Ectodermal cell (in vitro differentiated cells): Measurements from ENCODE around the gene BCL11A. TPM values are rescaled to one million over a fixed set of nuclear protein-coding genes. Genes with fewer than 3 reads are reported as not detected.

ENCODE experiments used
- H3K27ac ChIP-seq: 2 replicates; pipeline ENCODE4 v1.7.0; 2013; ENCODE audit warnings: mild to moderate bottlenecking, low read depth, low read length; ENCODE audit not compliant: insufficient read depth, poor library complexity, severe bottlenecking
- H3K27me3 ChIP-seq: 2 replicates; pipeline ENCODE4 v1.7.0; 2013; ENCODE audit warnings: mild to moderate bottlenecking, low read length; ENCODE audit not compliant: insufficient read depth, control insufficient read depth, poor library complexity, severe bottlenecking
- H3K36me3 ChIP-seq: one replicate; pipeline ENCODE4 v1.7.0; 2013; ENCODE audit warnings: low read length; ENCODE audit not compliant: control insufficient read depth, insufficient read depth
- H3K4me1 ChIP-seq: one replicate; pipeline ENCODE4 v1.7.0; 2013; ENCODE audit warnings: low read length; ENCODE audit not compliant: control insufficient read depth, insufficient read depth
- H3K4me3 ChIP-seq: 2 replicates; pipeline ENCODE4 v1.7.0; 2013; ENCODE audit warnings: low read depth, low read length, control low read depth; ENCODE audit not compliant: insufficient read depth
- H3K9me3 ChIP-seq: 2 replicates; pipeline ENCODE4 v1.7.0; 2013; ENCODE audit warnings: mild to moderate bottlenecking, low read length, moderate library complexity; ENCODE audit not compliant: control insufficient read depth
- WGBS, 2 experiments: methylation state at CpG; one replicate each; pipeline ENCODE4 v1.1.7; 2013; ENCODE audit warnings: missing lambda C conversion rate in 2 of 2; 5-methylcytosine and 5-hydroxymethylcytosine counted together
- polyA plus RNA-seq, 4 experiments: library from polyadenylated mRNA; stranded (reverse); fragments of 50-300 nt; gene quantifications; one replicate each; pipeline ENCODE4 v1.2.3, GENCODE V29; 2013

Gene BCL11A
- polyA plus RNA-seq (2013, experiment 1 of 4), result 1.8 TPM
- 0.82 TPM for polyA plus RNA-seq (2013, experiment 2 of 4)
- 1.9 TPM for polyA plus RNA-seq (2013, experiment 3 of 4)
- polyA plus RNA-seq (2013, experiment 4 of 4), result 1.9 TPM

DNA sequence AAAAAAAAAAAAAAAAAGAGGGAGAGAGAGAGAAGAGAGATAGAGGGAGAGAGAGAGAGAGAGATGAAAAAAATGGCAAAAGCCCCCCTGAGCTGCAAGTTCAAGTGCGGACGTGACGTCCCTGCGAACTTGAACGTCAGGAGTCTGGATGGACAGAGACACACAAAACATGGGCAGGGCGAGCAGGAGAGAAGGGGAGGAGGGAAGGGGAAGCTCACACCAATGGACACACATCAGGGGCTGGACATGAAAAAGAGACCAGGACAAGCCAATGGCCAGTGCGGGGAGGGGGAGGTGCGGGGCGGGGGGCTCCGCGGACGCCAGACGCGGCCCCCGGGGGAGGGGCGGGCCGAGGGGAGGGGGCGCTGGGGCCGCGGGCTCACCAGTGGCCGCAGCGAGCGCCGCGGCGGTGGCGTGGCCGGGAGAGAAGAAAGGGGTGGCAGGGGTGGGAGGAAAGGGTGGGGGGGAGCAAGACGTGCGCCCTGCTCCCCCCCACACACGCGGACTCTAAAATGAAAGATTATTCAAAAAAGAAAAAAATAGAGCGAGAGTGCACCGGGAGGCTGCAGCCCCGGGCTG is at the start of gene BCL11A:
TSS of gene BCL11A (minus strand) at position 160 of the 579 bp plus-strand sequence. CDS start 384 bp downstream, outside the sequence.
- Histone ChIP-seq H3K4me1 (peaks cover 32% of the 10 kb centered on the region), H3K27me3 (peaks cover 86% of the 10 kb centered on the region), H3K9me3 (no peaks in the 10 kb centered on the region), H3K27ac (no peak within 1 kb of the TSS), H3K4me3 (peak within 1 kb of the TSS; percentile 50), H3K36me3 (no peaks in the 10 kb centered on the region)
- 0 to 2% methylated on average over 14 to 34 of the region's 35 CpGs for WGBS, 2 experiments

DNA sequence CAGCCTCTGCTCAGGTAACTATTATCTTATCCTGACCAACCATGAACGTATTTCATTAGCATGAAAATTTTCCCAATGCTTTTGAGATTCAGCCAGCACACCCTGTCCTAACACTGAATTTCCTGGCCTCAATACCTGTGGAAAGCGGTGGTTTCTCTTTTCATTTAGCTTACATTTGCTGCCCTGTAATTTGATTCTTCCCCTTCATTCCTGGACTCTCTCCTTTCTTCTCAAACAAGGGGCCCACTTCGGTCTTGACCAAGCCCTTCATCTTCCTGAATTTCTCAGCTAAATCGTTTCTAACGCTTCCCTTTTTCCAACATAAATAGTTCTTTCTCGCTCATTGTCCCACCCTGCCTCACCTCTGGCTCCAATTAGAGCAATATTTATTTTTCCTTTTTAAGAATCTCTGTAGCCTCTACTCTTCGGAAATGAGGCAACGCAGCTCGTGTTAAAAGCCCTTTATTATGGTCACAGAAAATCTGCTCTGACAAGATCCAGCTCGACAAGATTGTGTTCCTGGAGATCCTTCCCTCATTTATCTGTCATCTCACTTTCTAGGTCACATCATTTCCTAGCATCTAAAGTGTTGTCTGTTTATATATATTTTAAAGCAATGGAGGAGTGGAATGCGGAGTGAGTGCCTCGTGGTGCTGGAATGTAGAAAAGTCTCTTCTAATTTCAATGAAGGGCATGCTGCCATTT is 49.5 kb upstream of the BCL11A start:
- WGBS, 2 experiments, result 72 to 81% methylated on average over 12 of the region's 12 CpGs
- Histone ChIP-seq H3K4me1 (no peaks in the 10 kb centered on the region), H3K27me3 (no peaks in the 10 kb centered on the region), H3K9me3 (no peaks in the 10 kb centered on the region), H3K4me3 (no peak overlapping the region), H3K36me3 (no peaks in the 10 kb centered on the region), H3K27ac (no peak overlapping the region)

- Histone ChIP-seq H3K36me3 (no peaks in the 10 kb centered on the region), H3K4me3 (no peak overlapping the region), H3K27me3 (no peaks in the 10 kb centered on the region), H3K9me3 (no peaks in the 10 kb centered on the region), H3K27ac (no peak overlapping the region), H3K4me1 (no peaks in the 10 kb centered on the region)
- 93 to 98% methylated on average over 5 to 6 of the region's 6 CpGs for WGBS, 2 experiments
Observed at GRCh38 chr2:60602388-60602787, 48.9 kb upstream of the BCL11A start.

- Histone ChIP-seq H3K9me3 (no peaks in the 10 kb centered on the region), H3K36me3 (no peaks in the 10 kb centered on the region), H3K4me1 (no peaks in the 10 kb centered on the region), H3K27ac (no peak overlapping the region), H3K4me3 (no peak overlapping the region), H3K27me3 (no peaks in the 10 kb centered on the region)
- WGBS, 2 experiments, result 90 to 96% methylated on average over 3 of the region's 3 CpGs
Observed at GRCh38 chr2:60598271-60598670, 44.8 kb upstream of the BCL11A start.

- Histone ChIP-seq H3K4me3 (no peak overlapping the region), H3K27me3 (no peaks in the 10 kb centered on the region), H3K9me3 (peaks cover 4% of the 10 kb centered on the region), H3K27ac (no peak overlapping the region), H3K36me3 (no peaks in the 10 kb centered on the region), H3K4me1 (no peaks in the 10 kb centered on the region)
- WGBS, 2 experiments, result 85 to 88% methylated on average over 2 of the region's 2 CpGs
Observed at GRCh38 chr2:60597346-60597745, 43.9 kb upstream of the BCL11A start.

- no peaks in the 10 kb centered on the region for H3K4me1 ChIP-seq
- H3K27me3 ChIP-seq, result no peaks in the 10 kb centered on the region
- no peak overlapping the region for H3K4me3 ChIP-seq
- no peaks in the 10 kb centered on the region for H3K36me3 ChIP-seq
- H3K9me3 ChIP-seq, result peaks cover 4% of the 10 kb centered on the region
- WGBS, 2 experiments, result 91 to 97% methylated on average over 2 of the region's 2 CpGs
- no peak overlapping the region for H3K27ac ChIP-seq
Observed at GRCh38 chr2:60596411-60596810, 43.0 kb upstream of the BCL11A start.

GRCh38 chr2:60595953-60596352 is 42.5 kb upstream of the BCL11A start:
- Histone ChIP-seq H3K36me3 (no peaks in the 10 kb centered on the region), H3K9me3 (peaks cover 4% of the 10 kb centered on the region), H3K27ac (no peak overlapping the region), H3K27me3 (no peaks in the 10 kb centered on the region), H3K4me3 (no peak overlapping the region), H3K4me1 (no peaks in the 10 kb centered on the region)
- 91 to 97% methylated on average over 4 of the region's 4 CpGs for WGBS, 2 experiments

- Histone ChIP-seq H3K27ac (no peak overlapping the region), H3K9me3 (peaks cover 4% of the 10 kb centered on the region), H3K27me3 (no peaks in the 10 kb centered on the region), H3K36me3 (no peaks in the 10 kb centered on the region), H3K4me3 (no peak overlapping the region), H3K4me1 (no peaks in the 10 kb centered on the region)
Observed at GRCh38 chr2:60589104-60589503, 35.6 kb upstream of the BCL11A start.

- H3K4me3 ChIP-seq, result no peak overlapping the region
- H3K27ac ChIP-seq, result no peak overlapping the region
- WGBS, 2 experiments, result 95 to 98% methylated on average over 6 of the region's 6 CpGs
- H3K27me3 ChIP-seq, result peaks cover 17% of the 10 kb centered on the region
- H3K9me3 ChIP-seq, result no peaks in the 10 kb centered on the region
- H3K4me1 ChIP-seq, result no peaks in the 10 kb centered on the region
- H3K36me3 ChIP-seq, result no peaks in the 10 kb centered on the region
Observed at GRCh38 chr2:60586081-60586480, 32.6 kb upstream of the BCL11A start.

DNA sequence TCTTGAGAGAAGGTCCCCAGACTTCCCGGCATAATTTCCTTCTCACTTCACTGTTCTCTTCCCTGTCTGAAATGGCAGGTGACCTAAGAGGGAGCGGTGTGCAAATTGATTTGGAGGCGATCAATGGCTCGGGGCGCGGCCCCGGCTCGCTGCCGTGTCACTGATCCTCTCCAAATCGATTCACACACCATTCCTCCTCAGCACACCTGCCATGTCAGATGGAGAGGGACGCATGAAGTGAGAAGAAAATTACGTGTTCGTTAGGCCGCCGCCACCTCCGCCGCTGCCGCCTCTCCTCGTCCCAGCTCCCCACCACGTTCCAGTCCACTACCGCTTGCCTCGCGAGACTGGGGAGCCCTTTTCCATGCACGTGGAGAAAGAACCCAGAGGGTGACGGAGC is 31.8 kb upstream of the BCL11A start:
- Histone ChIP-seq H3K4me3 (no peak overlapping the region), H3K27ac (no peak overlapping the region), H3K27me3 (peaks cover 23% of the 10 kb centered on the region), H3K4me1 (no peaks in the 10 kb centered on the region), H3K36me3 (no peaks in the 10 kb centered on the region), H3K9me3 (no peaks in the 10 kb centered on the region)
- 94 to 95% methylated on average over 25 of the region's 25 CpGs for WGBS, 2 experiments
